Measurements from ENCODE around the gene KIAA1191.
"Not testable (repeated sequence)": the region's sequence is repeated elsewhere in the genome, so short reads cannot be mapped to it uniquely, and the experiment has no call there.

Gene KIAA1191

GRCh38 chr5:176319827-176320554, 41.6 kb downstream of the KIAA1191 start:
- no peak overlapping the region for H4K8ac ChIP-seq (ENCODE audit: low read depth, low read length)
- no peak overlapping the region for H3K14ac ChIP-seq (ENCODE audit: low read length)
- no peaks in the 10 kb centered on the region for H3K79me1 ChIP-seq (ENCODE audit: low read depth, low read length)
- no peak overlapping the region for H3K27ac ChIP-seq (replicated peaks; ENCODE audit: low read length)
- no peak overlapping the region for H2BK15ac ChIP-seq (ENCODE audit: low read length)
- no peak overlapping the region for H2BK120ac ChIP-seq (ENCODE audit: low read depth, low read length)
- no peak overlapping the region for H3K23ac ChIP-seq (ENCODE audit: low read depth, low read length, poor library complexity)
- H3K4me3 ChIP-seq (ENCODE audit: low read length in 2 of 2) = no peak overlapping the region
- H2BK12ac ChIP-seq (ENCODE audit: low read length) = no peak overlapping the region
- no peak overlapping the region for H2BK5ac ChIP-seq (ENCODE audit: low read length)
- H3K4me2 ChIP-seq (ENCODE audit: insufficient read depth, low read length, poor library complexity, severe bottlenecking) = no peak overlapping the region
- H3K4ac ChIP-seq (ENCODE audit: low read length) = no peak overlapping the region
- DNase-seq (ENCODE audit: low spot score) = no peak
- no peak overlapping the region for H4K91ac ChIP-seq (ENCODE audit: low read depth, low read length, poor library complexity)
- no peak overlapping the region for H3K9ac ChIP-seq (ENCODE audit: low read depth, low read length, poor library complexity)
- no CpG with 5 or more reads among the region's 9 CpGs for WGBS, 2 donors (ENCODE audit: extremely low coverage in 2 of 2, insufficient read length in 2 of 2, insufficient replicate concordance in 1 of 2)
- no peaks in the 10 kb centered on the region for H3K4me1 ChIP-seq (ENCODE audit: control insufficient read depth in 2 of 2, insufficient read depth in 1 of 2, low read depth in 1 of 2, low read length in 2 of 2)
- no peak overlapping the region for H3K18ac ChIP-seq (ENCODE audit: low read length)
- H2AK5ac ChIP-seq (ENCODE audit: low read depth, low read length) = no peak overlapping the region
- no peaks in the 10 kb centered on the region for H3K27me3 ChIP-seq (ENCODE audit: control insufficient read depth in 3 of 3, insufficient read depth in 3 of 3, low read depth in 1 of 3, low read length in 3 of 3)
- no peaks in the 10 kb centered on the region for H3K9me3 ChIP-seq (replicated peaks in 1 of 2; ENCODE audit: control insufficient read depth in 2 of 2, insufficient read depth in 1 of 2, low read depth in 1 of 2, low read length in 2 of 2)
- H2AFZ ChIP-seq (ENCODE audit: low read length) = no peak overlapping the region
- H3K36me3 ChIP-seq (replicated peaks in 1 of 2; ENCODE audit: control insufficient read depth in 2 of 2, insufficient read depth in 2 of 2, low read length in 2 of 2) = peaks cover 11 to 86% of the 10 kb centered on the region in 2 donors

DNA sequence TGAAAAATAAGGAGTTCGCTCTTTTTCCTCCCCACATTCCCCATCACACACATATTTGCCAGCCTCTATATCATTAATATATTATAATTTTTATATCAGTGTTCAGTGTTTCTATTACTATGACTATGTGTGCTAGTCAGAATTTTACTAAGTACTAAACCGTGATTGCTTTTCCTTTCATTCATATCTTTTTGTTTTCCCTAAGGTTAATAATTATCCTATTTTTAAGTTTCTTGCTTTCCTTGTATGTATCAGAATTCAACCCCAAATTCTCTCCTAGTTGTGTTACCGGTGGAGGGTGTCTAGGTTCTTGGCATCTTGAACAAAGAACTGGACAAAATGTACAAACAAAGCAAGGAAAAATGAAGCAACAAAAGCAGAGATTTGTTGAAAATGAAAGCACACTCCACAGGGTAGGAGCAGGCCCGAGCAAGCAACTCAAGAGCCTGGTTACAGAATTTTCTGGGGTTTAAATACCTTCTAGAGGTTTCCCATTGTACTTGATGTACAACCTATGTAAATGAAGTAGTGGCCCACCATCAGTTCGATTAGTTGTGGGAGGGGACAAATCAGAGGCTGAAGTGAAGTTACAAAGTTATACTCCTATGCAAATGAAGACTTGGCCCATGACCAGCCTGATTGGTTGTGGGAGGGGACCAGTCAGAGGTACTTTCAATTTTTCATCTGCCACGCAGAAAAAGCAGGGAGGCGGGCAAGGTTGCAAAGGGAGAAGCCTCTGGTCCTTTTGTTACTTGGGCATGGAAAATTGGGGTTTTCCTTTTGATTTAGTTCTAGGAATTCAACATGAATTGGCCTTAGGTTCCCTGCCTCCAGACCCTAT, 43.8 kb downstream of the KIAA1191 start:
- Histone ChIP-seq H2BK5ac (ENCODE audit: low read length) (no peak overlapping the region), H2BK12ac (ENCODE audit: low read length) (no peak overlapping the region), H3K79me1 (ENCODE audit: low read depth, low read length) (no peaks in the 10 kb centered on the region), H3K14ac (ENCODE audit: low read length) (no peak overlapping the region), H3K4me1 (ENCODE audit: control insufficient read depth in 2 of 2, insufficient read depth in 1 of 2, low read depth in 1 of 2, low read length in 2 of 2) (no peaks in the 10 kb centered on the region), H4K91ac (ENCODE audit: low read depth, low read length, poor library complexity) (no peak overlapping the region), H3K18ac (ENCODE audit: low read length) (no peak overlapping the region), H3K4ac (ENCODE audit: low read length) (no peak overlapping the region), H2AFZ (ENCODE audit: low read length) (no peak overlapping the region), H3K36me3 (replicated peaks in 1 of 2; ENCODE audit: control insufficient read depth in 2 of 2, insufficient read depth in 2 of 2, low read length in 2 of 2) (peaks cover 11 to 88% of the 10 kb centered on the region in 2 donors), H3K9ac (ENCODE audit: low read depth, low read length, poor library complexity) (no peak overlapping the region), H3K9me3 (replicated peaks in 1 of 2; ENCODE audit: control insufficient read depth in 2 of 2, insufficient read depth in 1 of 2, low read depth in 1 of 2, low read length in 2 of 2) (no peaks in the 10 kb centered on the region), H2AK5ac (ENCODE audit: low read depth, low read length) (no peak overlapping the region), H4K8ac (ENCODE audit: low read depth, low read length) (no peak overlapping the region), H3K27ac (replicated peaks; ENCODE audit: low read length) (no peak overlapping the region), H3K4me3 (ENCODE audit: low read length in 2 of 2) (no peak overlapping the region), H2BK15ac (ENCODE audit: low read length) (no peak overlapping the region), H3K4me2 (ENCODE audit: insufficient read depth, low read length, poor library complexity, severe bottlenecking) (no peak overlapping the region), H3K27me3 (ENCODE audit: control insufficient read depth in 3 of 3, insufficient read depth in 3 of 3, low read depth in 1 of 3, low read length in 3 of 3) (no peaks in the 10 kb centered on the region), H2BK120ac (ENCODE audit: low read depth, low read length) (no peak overlapping the region), H3K23ac (ENCODE audit: low read depth, low read length, poor library complexity) (no peak overlapping the region)
- DNase-seq (ENCODE audit: low spot score) = no peak
- WGBS, 2 donors (ENCODE audit: extremely low coverage in 2 of 2, insufficient read length in 2 of 2, insufficient replicate concordance in 1 of 2) = no CpG with 5 or more reads among the region's 7 CpGs

GRCh38 chr5:176305356-176305755, 56.2 kb downstream of the KIAA1191 start:
- H2BK15ac ChIP-seq (ENCODE audit: low read length); H2BK120ac ChIP-seq (ENCODE audit: low read depth, low read length); H3K9ac ChIP-seq (ENCODE audit: low read depth, low read length, poor library complexity); H2AFZ ChIP-seq (ENCODE audit: low read length); H3K23ac ChIP-seq (ENCODE audit: low read depth, low read length, poor library complexity); H3K18ac ChIP-seq (ENCODE audit: low read length); H4K91ac ChIP-seq (ENCODE audit: low read depth, low read length, poor library complexity); H2BK5ac ChIP-seq (ENCODE audit: low read length); H3K27me3 ChIP-seq (ENCODE audit: control insufficient read depth in 3 of 3, insufficient read depth in 3 of 3, low read depth in 1 of 3, low read length in 3 of 3); H2AK5ac ChIP-seq (ENCODE audit: low read depth, low read length); DNase-seq (ENCODE audit: low spot score); H3K4me2 ChIP-seq (ENCODE audit: insufficient read depth, low read length, poor library complexity, severe bottlenecking); H2BK12ac ChIP-seq (ENCODE audit: low read length); H3K4ac ChIP-seq (ENCODE audit: low read length); H3K14ac ChIP-seq (ENCODE audit: low read length); H3K27ac ChIP-seq (replicated peaks; ENCODE audit: low read length); H4K8ac ChIP-seq (ENCODE audit: low read depth, low read length); H3K4me1 ChIP-seq (ENCODE audit: control insufficient read depth in 2 of 2, insufficient read depth in 1 of 2, low read depth in 1 of 2, low read length in 2 of 2); H3K79me1 ChIP-seq (ENCODE audit: low read depth, low read length); H3K4me3 ChIP-seq (ENCODE audit: low read length in 2 of 2): not testable (repeated sequence)
- H3K9me3 ChIP-seq (replicated peaks in 1 of 2; ENCODE audit: control insufficient read depth in 2 of 2, insufficient read depth in 1 of 2, low read depth in 1 of 2, low read length in 2 of 2) = peaks cover 2 to 13% of the 10 kb centered on the region in 2 donors
- no CpG with 5 or more reads among the region's 31 CpGs for WGBS, 2 donors (ENCODE audit: extremely low coverage in 2 of 2, insufficient read length in 2 of 2, insufficient replicate concordance in 1 of 2)
- peaks cover 2 to 56% of the 10 kb centered on the region in 2 donors for H3K36me3 ChIP-seq (replicated peaks in 1 of 2; ENCODE audit: control insufficient read depth in 2 of 2, insufficient read depth in 2 of 2, low read length in 2 of 2)
